K562 (cell line): Measurements from ENCODE around the gene GRIK3.

ENCODE experiments used
- CTCF ChIP-seq, 3 experiments: IDR thresholded peaks in 2 of 3; conservative IDR thresholded peaks in 1 of 3; 2 replicates each; pipeline ENCODE4 v1.5.1; 2011 to 2012; ENCODE audit warnings: low read length in 3 of 3, mild to moderate bottlenecking in 3 of 3, control low read depth in 2 of 3, improper control_type of control experiment in 1 of 3, inconsistent platforms in 1 of 3, low read depth in 1 of 3, mixed read lengths in 1 of 3, moderate library complexity in 1 of 3; ENCODE audit not compliant: insufficient read depth in 2 of 3
- E2F6 ChIP-seq, 2 experiments: IDR thresholded peaks; 2 replicates each; pipeline ENCODE4 v1.6.1; 2011; ENCODE audit warnings: borderline replicate concordance in 1 of 2, control low read depth in 1 of 2, low read depth in 1 of 2, low read length in 1 of 2, mild to moderate bottlenecking in 1 of 2, mixed read lengths in 1 of 2, moderate library complexity in 1 of 2; ENCODE audit not compliant: insufficient read depth in 1 of 2, insufficient read length in 1 of 2, poor library complexity in 1 of 2, severe bottlenecking in 1 of 2; ENCODE audit errors: extremely low read depth in 1 of 2
- EZH2 ChIP-seq: IDR thresholded peaks from 2 replicates; pipeline ENCODE4 v1.6.1; 2012; ENCODE audit warnings: low read depth, mild to moderate bottlenecking, inconsistent platforms, low read length, borderline replicate concordance
- FOS ChIP-seq: IDR thresholded peaks from 3 replicates; pipeline ENCODE4 v1.6.1; 2011; ENCODE audit not compliant: insufficient read length; ENCODE audit errors: extremely low read depth
- MAFG ChIP-seq: fragments of 450-650 bp; conservative IDR thresholded peaks from 2 replicates; pipeline ENCODE4 v1.6.1; 2016; ENCODE audit warnings: missing genetic modification characterization, missing compliant biosample characterization
- MYNN ChIP-seq, 2 experiments: sonication (generic); formaldehyde crosslinking in 1 of 2; IDR thresholded peaks; 2 replicates each; pipeline versions ENCODE4 v1.5.0 to v1.6.1; 2016 to 2020; ENCODE audit warnings: antibody characterized with exemption in 1 of 2, missing genetic modification reagents in 1 of 2
- POLR2A ChIP-seq: fragments of 450-650 bp; conservative IDR thresholded peaks from 2 replicates; pipeline ENCODE4 v1.6.1; 2016
- POLR2AphosphoS5 ChIP-seq: IDR thresholded peaks from 2 replicates; pipeline ENCODE4 v1.6.1; 2011; ENCODE audit warnings: mild to moderate bottlenecking, low read depth, low read length, moderate library complexity; ENCODE audit not compliant: control insufficient read depth, insufficient read depth
- ZNF75A ChIP-seq: fragments of 450-650 bp; formaldehyde crosslinking; IDR thresholded peaks from 2 replicates; pipeline ENCODE4 v1.4.0; 2020; ENCODE audit warnings: mild to moderate bottlenecking

- no peak for TF ChIP-seq POLR2A
- no peak for TF ChIP-seq E2F6 (IDR thresholded peaks at IDR 0.05; ENCODE audit: borderline replicate concordance in 1 of 2, extremely low read depth in 1 of 2, insufficient read depth in 1 of 2, insufficient read length in 1 of 2, low read depth in 1 of 2, low read length in 1 of 2, poor library complexity in 1 of 2, severe bottlenecking in 1 of 2)
- no peak for TF ChIP-seq MYNN (IDR thresholded peaks at IDR 0.05)
- no peak for TF ChIP-seq MYNN (CRISPR knock-in tag; IDR thresholded peaks at IDR 0.05)
- no peak for TF ChIP-seq FOS
- no peak for TF ChIP-seq CTCF (IDR thresholded peaks at IDR 0.05 in 2 of 3, conservative IDR thresholded peaks at IDR 0.05 in 1 of 3; ENCODE audit: insufficient read depth in 2 of 3, low read depth in 1 of 3, low read length in 3 of 3)
- no peak for TF ChIP-seq EZH2
- TF ChIP-seq POLR2AphosphoS5, result no peak
- no peak for TF ChIP-seq MAFG (tag)
- TF ChIP-seq ZNF75A (CRISPR knock-in tag), result no peak
Measured at GRCh38 chr1:37083603-37084002, 49.3 kb upstream of the GRIK3 start.
